HEK293 (cell line): ENCODE results near the gene SPECC1.

Source experiments
- BCL11A ChIP-seq: fragments of 450-650 bp; formaldehyde crosslinking; IDR thresholded peaks from 2 replicates; pipeline ENCODE4 v1.5.1; 2016; ENCODE audit warnings: low read depth, missing biosample characterization, missing genetic modification characterization
- GLIS2 ChIP-seq: fragments of 450-650 bp; formaldehyde crosslinking; IDR thresholded peaks from 2 replicates; pipeline ENCODE4 v1.5.1; 2016; ENCODE audit warnings: missing biosample characterization, missing genetic modification characterization
- KLF1 ChIP-seq: fragments of 450-650 bp; formaldehyde crosslinking; IDR thresholded peaks from 2 replicates; pipeline ENCODE4 v1.5.1; 2016; ENCODE audit warnings: missing biosample characterization, missing genetic modification characterization
- RBAK ChIP-seq: fragments of 450-650 bp; formaldehyde crosslinking; IDR thresholded peaks from 2 replicates; pipeline ENCODE4 v1.5.1; 2016; ENCODE audit warnings: missing biosample characterization, missing genetic modification characterization
- SCRT2 ChIP-seq: fragments of 450-650 bp; formaldehyde crosslinking; IDR thresholded peaks from 2 replicates; pipeline ENCODE4 v1.5.1; 2016; ENCODE audit warnings: missing biosample characterization, missing genetic modification characterization
- SP3 ChIP-seq: fragments of 450-650 bp; formaldehyde crosslinking; IDR thresholded peaks from 2 replicates; pipeline ENCODE4 v1.5.1; 2016; ENCODE audit warnings: missing biosample characterization, missing genetic modification characterization
- SP7 ChIP-seq: fragments of 450-650 bp; formaldehyde crosslinking; IDR thresholded peaks from 2 replicates; pipeline ENCODE4 v1.5.1; 2016; ENCODE audit warnings: missing biosample characterization, missing genetic modification characterization
- ZBTB20 ChIP-seq: fragments of 450-650 bp; formaldehyde crosslinking; IDR thresholded peaks from 2 replicates; pipeline ENCODE4 v1.5.1; 2016; ENCODE audit warnings: missing biosample characterization, missing genetic modification characterization
- ZBTB48 ChIP-seq: fragments of 450-650 bp; formaldehyde crosslinking; IDR thresholded peaks from 2 replicates; pipeline ENCODE4 v1.5.1; 2016; ENCODE audit warnings: missing biosample characterization, missing genetic modification characterization
- ZBTB7A ChIP-seq: fragments of 450-650 bp; formaldehyde crosslinking; IDR thresholded peaks from 2 replicates; pipeline ENCODE4 v1.5.1; 2016; ENCODE audit warnings: low read depth, missing biosample characterization, missing genetic modification characterization
- ZBTB8A ChIP-seq: fragments of 450-650 bp; formaldehyde crosslinking; IDR thresholded peaks from 2 replicates; pipeline ENCODE4 v1.5.1; 2016; ENCODE audit warnings: missing biosample characterization, missing genetic modification characterization
- ZEB2 ChIP-seq: fragments of 450-650 bp; formaldehyde crosslinking; IDR thresholded peaks from 2 replicates; pipeline ENCODE4 v1.5.1; 2016; ENCODE audit warnings: missing biosample characterization, missing genetic modification characterization
- ZNF121 ChIP-seq: fragments of 450-650 bp; formaldehyde crosslinking; IDR thresholded peaks from 2 replicates; pipeline ENCODE4 v1.5.1; 2016; ENCODE audit warnings: missing biosample characterization, missing genetic modification characterization
- ZNF132 ChIP-seq: fragments of 450-650 bp; formaldehyde crosslinking; IDR thresholded peaks from 2 replicates; pipeline ENCODE4 v1.5.1; 2017; ENCODE audit warnings: missing biosample characterization, missing genetic modification characterization, borderline replicate concordance
- ZNF19 ChIP-seq: fragments of 450-650 bp; formaldehyde crosslinking; IDR thresholded peaks from 2 replicates; pipeline ENCODE4; 2016; ENCODE audit warnings: missing biosample characterization, missing genetic modification characterization, low read depth
- ZNF391 ChIP-seq: fragments of 450-650 bp; formaldehyde crosslinking; IDR thresholded peaks from 2 replicates; pipeline ENCODE4 v1.5.1; 2016; ENCODE audit warnings: low read depth, missing biosample characterization, missing genetic modification characterization, borderline replicate concordance
- ZNF404 ChIP-seq: fragments of 450-650 bp; formaldehyde crosslinking; IDR thresholded peaks from 2 replicates; pipeline ENCODE4 v1.5.1; 2017; ENCODE audit warnings: missing biosample characterization, missing genetic modification characterization
- ZNF423 ChIP-seq: fragments of 450-650 bp; formaldehyde crosslinking; IDR thresholded peaks from 2 replicates; pipeline ENCODE4 v1.5.1; 2016; ENCODE audit warnings: missing biosample characterization, missing genetic modification characterization
- ZNF561 ChIP-seq: fragments of 450-650 bp; IDR thresholded peaks from 2 replicates; pipeline ENCODE4 v1.5.1; 2018; ENCODE audit warnings: missing biosample characterization, missing genetic modification characterization, borderline replicate concordance
- ZNF623 ChIP-seq: fragments of 450-650 bp; formaldehyde crosslinking; IDR thresholded peaks from 2 replicates; pipeline ENCODE4 v1.5.1; 2016; ENCODE audit warnings: missing biosample characterization, missing genetic modification characterization
- ZNF76 ChIP-seq: fragments of 450-650 bp; formaldehyde crosslinking; IDR thresholded peaks from 2 replicates; pipeline ENCODE4; 2016; ENCODE audit warnings: low read depth, missing biosample characterization, missing genetic modification characterization, borderline replicate concordance
- ZNF777 ChIP-seq: fragments of 450-650 bp; formaldehyde crosslinking; IDR thresholded peaks from 2 replicates; pipeline ENCODE4 v1.5.1; 2017; ENCODE audit warnings: missing biosample characterization, missing genetic modification characterization, borderline replicate concordance
- ZNF785 ChIP-seq: fragments of 450-650 bp; formaldehyde crosslinking; IDR thresholded peaks from 2 replicates; pipeline ENCODE4 v1.5.1; 2016; ENCODE audit warnings: missing biosample characterization, missing genetic modification characterization
- ZNF843 ChIP-seq: fragments of 450-650 bp; formaldehyde crosslinking; IDR thresholded peaks from 2 replicates; pipeline ENCODE4 v1.5.1; 2016; ENCODE audit warnings: missing biosample characterization, missing genetic modification characterization
- ZSCAN16 ChIP-seq: fragments of 450-650 bp; formaldehyde crosslinking; IDR thresholded peaks from 2 replicates; pipeline ENCODE4 v1.5.1; 2016; ENCODE audit warnings: missing biosample characterization, missing genetic modification characterization
- TF ChIP-seq, protein P1 (sequence below): fragments of 450-650 bp; formaldehyde crosslinking; IDR thresholded peaks from 2 replicates; pipeline ENCODE4 v1.5.1; 2016; ENCODE audit warnings: missing biosample characterization, missing genetic modification characterization
- TF ChIP-seq, protein P2 (sequence below): fragments of 450-650 bp; formaldehyde crosslinking; conservative IDR thresholded peaks from 2 replicates; pipeline ENCODE4 v1.5.1; 2016; ENCODE audit warnings: low read depth, missing biosample characterization, missing genetic modification characterization
- TF ChIP-seq, protein P3 (sequence below): fragments of 450-650 bp; formaldehyde crosslinking; IDR thresholded peaks from 2 replicates; pipeline ENCODE4 v1.5.1; 2016; ENCODE audit warnings: missing biosample characterization, missing genetic modification characterization
- TF ChIP-seq, protein P4 (sequence below): fragments of 450-650 bp; formaldehyde crosslinking; IDR thresholded peaks from 2 replicates; pipeline ENCODE4 v1.5.1; 2017; ENCODE audit warnings: missing biosample characterization, missing genetic modification characterization
- TF ChIP-seq, protein P5 (sequence below): fragments of 450-650 bp; IDR thresholded peaks from 2 replicates; pipeline ENCODE4 v1.5.1; 2018; ENCODE audit warnings: missing biosample characterization, mild to moderate bottlenecking, missing genetic modification characterization

The SPECC1 gene

GRCh38 chr17:20009302-20010098 is at the start of gene SPECC1 (continued):
- TF ChIP-seq, protein P1, sequence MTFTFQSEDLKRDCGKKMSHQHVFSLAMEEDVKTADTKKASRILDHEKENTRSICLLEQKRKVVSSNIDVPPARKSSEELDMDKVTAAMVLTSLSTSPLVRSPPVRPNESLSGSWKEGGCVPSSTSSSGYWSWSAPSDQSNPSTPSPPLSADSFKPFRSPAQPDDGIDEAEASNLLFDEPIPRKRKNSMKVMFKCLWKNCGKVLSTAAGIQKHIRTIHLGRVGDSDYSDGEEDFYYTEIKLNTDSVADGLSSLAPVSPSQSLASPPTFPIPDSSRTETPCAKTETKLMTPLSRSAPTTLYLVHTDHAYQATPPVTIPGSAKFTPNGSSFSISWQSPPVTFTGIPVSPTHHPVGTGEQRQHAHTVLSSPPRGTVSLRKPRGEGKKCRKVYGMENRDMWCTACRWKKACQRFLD (tag by site-specific recombination) = peak; percentile 95
- TF ChIP-seq ZBTB20 (peak; percentile 96), ZNF623 (tag by site-specific recombination) (no peak), ZNF404 (no peak), GLIS2 (tag by site-specific recombination) (peak; percentile 99), ZBTB48 (tag by site-specific recombination) (peak; percentile 53; the same call in 1 of the 2 replicates), ZNF132 (tag by site-specific recombination) (no peak), ZNF777 (tag by site-specific recombination) (peak; percentile 76; the same call in 1 of the 2 replicates), ZNF423 (tag by site-specific recombination) (peak; percentile 70; the same call in 1 of the 2 replicates), ZNF561 (tag by site-specific recombination) (no peak), ZNF785 (tag by site-specific recombination) (no peak), SP7 (tag by site-specific recombination) (no peak; the same call in 1 of the 2 replicates), ZNF19 (tag by site-specific recombination) (no peak), ZNF121 (tag by site-specific recombination) (peak; percentile 75; the same call in 1 of the 2 replicates), ZBTB8A (tag by site-specific recombination) (peak; percentile 86), ZNF843 (tag by site-specific recombination) (no peak), KLF1 (tag by site-specific recombination) (0 out of 2 replicates have a peak, but pooled peaks have one; percentile 13), SCRT2 (tag by site-specific recombination) (peak; percentile 91), BCL11A (tag by site-specific recombination) (0 out of 2 replicates have a peak, but pooled peaks have one; percentile 23), ZSCAN16 (tag by site-specific recombination) (peak; percentile 27; the same call in 1 of the 2 replicates), ZEB2 (tag by site-specific recombination) (peak; percentile 96), ZBTB7A (tag by site-specific recombination) (peak; percentile 63; the same call in 1 of the 2 replicates), ZNF76 (tag by site-specific recombination) (peak; percentile 80), ZNF391 (no peak), RBAK (no peak), SP3 (tag by site-specific recombination) (peak; percentile 39)
- TF ChIP-seq, protein P2, sequence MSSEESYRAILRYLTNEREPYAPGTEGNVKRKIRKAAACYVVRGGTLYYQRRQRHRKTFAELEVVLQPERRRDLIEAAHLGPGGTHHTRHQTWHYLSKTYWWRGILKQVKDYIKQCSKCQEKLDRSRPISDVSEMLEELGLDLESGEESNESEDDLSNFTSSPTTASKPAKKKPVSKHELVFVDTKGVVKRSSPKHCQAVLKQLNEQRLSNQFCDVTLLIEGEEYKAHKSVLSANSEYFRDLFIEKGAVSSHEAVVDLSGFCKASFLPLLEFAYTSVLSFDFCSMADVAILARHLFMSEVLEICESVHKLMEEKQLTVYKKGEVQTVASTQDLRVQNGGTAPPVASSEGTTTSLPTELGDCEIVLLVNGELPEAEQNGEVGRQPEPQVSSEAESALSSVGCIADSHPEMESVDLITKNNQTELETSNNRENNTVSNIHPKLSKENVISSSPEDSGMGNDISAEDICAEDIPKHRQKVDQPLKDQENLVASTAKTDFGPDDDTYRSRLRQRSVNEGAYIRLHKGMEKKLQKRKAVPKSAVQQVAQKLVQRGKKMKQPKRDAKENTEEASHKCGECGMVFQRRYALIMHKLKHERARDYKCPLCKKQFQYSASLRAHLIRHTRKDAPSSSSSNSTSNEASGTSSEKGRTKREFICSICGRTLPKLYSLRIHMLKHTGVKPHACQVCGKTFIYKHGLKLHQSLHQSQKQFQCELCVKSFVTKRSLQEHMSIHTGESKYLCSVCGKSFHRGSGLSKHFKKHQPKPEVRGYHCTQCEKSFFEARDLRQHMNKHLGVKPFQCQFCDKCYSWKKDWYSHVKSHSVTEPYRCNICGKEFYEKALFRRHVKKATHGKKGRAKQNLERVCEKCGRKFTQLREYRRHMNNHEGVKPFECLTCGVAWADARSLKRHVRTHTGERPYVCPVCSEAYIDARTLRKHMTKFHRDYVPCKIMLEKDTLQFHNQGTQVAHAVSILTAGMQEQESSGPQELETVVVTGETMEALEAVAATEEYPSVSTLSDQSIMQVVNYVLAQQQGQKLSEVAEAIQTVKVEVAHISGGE (tag by site-specific recombination) = peak; percentile 62; the same call in 1 of the 2 replicates
- TF ChIP-seq, protein P3, sequence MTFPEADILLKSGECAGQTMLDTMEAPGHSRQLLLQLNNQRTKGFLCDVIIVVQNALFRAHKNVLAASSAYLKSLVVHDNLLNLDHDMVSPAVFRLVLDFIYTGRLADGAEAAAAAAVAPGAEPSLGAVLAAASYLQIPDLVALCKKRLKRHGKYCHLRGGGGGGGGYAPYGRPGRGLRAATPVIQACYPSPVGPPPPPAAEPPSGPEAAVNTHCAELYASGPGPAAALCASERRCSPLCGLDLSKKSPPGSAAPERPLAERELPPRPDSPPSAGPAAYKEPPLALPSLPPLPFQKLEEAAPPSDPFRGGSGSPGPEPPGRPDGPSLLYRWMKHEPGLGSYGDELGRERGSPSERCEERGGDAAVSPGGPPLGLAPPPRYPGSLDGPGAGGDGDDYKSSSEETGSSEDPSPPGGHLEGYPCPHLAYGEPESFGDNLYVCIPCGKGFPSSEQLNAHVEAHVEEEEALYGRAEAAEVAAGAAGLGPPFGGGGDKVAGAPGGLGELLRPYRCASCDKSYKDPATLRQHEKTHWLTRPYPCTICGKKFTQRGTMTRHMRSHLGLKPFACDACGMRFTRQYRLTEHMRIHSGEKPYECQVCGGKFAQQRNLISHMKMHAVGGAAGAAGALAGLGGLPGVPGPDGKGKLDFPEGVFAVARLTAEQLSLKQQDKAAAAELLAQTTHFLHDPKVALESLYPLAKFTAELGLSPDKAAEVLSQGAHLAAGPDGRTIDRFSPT (tag by site-specific recombination) = no peak; the same call in none of the 2 replicates
- TF ChIP-seq, protein P4, sequence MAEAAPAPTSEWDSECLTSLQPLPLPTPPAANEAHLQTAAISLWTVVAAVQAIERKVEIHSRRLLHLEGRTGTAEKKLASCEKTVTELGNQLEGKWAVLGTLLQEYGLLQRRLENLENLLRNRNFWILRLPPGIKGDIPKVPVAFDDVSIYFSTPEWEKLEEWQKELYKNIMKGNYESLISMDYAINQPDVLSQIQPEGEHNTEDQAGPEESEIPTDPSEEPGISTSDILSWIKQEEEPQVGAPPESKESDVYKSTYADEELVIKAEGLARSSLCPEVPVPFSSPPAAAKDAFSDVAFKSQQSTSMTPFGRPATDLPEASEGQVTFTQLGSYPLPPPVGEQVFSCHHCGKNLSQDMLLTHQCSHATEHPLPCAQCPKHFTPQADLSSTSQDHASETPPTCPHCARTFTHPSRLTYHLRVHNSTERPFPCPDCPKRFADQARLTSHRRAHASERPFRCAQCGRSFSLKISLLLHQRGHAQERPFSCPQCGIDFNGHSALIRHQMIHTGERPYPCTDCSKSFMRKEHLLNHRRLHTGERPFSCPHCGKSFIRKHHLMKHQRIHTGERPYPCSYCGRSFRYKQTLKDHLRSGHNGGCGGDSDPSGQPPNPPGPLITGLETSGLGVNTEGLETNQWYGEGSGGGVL (tag by site-specific recombination) = peak; percentile 17; the same call in 1 of the 2 replicates
- TF ChIP-seq, protein P5, sequence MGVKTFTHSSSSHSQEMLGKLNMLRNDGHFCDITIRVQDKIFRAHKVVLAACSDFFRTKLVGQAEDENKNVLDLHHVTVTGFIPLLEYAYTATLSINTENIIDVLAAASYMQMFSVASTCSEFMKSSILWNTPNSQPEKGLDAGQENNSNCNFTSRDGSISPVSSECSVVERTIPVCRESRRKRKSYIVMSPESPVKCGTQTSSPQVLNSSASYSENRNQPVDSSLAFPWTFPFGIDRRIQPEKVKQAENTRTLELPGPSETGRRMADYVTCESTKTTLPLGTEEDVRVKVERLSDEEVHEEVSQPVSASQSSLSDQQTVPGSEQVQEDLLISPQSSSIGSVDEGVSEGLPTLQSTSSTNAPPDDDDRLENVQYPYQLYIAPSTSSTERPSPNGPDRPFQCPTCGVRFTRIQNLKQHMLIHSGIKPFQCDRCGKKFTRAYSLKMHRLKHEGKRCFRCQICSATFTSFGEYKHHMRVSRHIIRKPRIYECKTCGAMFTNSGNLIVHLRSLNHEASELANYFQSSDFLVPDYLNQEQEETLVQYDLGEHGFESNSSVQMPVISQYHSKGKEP (tag by site-specific recombination) = peak; percentile 29; the same call in 1 of the 2 replicates
